Stimulated activated CD8-positive, alpha-beta memory T cell treated with anti-CD3 and anti-CD28 coated beads, Interleukin-12 subunit alpha, Interleukin-12 subunit beta, amount 100 ng/mL, for 24 hours (primary cell): ENCODE data around the gene C1orf210.

Experiments
- DNase-seq: peaks from one replicate; pipeline ENCODE4 v3.0.0-alpha.2; 2020; ENCODE audit errors: extremely low read depth

Gene C1orf210

DNA sequence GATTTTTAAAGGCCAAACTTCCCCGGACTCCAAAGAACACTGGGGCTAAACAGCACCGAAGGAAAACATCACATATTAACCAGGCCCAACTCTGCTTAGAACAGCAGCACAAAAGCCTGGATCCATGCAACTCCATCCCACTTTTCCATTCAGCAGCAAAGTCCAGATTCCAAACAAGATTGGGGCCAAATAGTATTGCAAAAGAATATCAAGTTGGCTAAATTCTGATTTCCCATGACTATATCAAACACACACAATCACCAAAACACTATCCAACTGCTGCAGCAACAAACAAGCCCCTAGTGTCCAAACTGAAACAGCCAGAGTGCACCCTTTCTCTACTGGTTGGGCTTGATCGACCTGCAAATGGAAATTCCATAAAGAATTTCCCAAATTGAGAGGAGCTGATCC, 35.0 kb downstream of the C1orf210 start:
- no peak for DNase-seq

DNA sequence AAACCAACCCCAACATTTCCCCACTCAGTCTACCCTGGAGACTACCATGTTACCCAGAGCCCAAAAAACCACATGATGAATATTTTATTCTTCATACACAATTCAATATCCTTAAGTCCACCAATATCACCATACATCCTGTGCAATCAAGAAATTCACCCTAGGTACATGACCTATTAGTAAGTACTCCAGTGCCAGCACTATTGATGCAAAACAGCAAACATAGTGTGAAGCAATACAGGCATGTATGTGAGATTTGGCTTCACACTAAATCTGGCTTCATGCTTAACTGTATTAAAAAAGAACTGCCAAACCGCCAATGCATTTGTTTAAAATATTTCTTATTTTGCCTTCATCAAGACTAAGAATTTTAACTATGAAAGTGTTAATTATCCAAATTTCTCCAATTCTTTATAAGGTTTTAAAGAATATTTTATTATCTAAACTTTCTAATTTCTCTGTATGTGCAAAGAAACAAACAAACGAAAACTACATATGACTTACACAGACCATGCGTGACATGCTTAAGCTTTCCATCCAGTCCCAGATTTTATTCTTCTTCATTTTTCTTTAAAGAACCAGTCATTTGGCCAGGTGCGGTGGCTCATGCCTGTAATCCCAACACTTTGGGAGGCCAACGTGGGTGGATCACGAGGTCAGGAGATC, 38.0 kb downstream of the C1orf210 start:
- DNase-seq = no peak

DNA sequence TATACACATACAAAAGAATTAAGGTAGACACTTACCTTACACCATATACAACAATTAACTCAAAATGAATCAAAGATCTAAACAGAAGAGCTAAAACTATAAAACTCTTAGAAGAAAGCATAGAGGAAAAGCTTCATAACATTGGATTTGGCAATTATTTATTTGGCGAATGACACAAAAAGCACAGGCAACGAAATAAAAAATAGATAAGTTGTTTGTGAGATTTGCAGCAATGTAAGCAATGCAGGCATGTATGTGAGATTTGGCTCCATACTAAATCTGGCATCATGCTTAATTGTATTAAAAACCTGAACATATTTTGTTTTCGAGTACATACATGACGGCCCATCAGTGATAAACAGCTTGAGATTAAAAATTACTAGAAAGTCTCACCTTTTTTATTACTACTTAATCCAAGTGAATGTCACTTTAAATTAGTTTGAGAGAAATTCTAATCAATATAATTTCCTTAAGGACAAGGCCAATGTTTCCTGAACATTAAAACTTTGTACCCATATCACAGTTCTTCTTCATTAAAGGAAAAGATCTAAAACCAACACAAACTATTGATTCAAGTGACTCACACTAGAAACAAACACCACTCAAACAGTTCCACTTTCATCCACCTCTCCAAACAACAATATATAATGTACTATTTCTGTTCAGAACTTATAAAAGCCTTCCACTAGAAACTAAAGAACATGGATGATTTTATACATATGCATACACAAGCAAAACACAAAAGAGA, 38.7 kb downstream of the C1orf210 start:
- DNase-seq = no peak

DNA sequence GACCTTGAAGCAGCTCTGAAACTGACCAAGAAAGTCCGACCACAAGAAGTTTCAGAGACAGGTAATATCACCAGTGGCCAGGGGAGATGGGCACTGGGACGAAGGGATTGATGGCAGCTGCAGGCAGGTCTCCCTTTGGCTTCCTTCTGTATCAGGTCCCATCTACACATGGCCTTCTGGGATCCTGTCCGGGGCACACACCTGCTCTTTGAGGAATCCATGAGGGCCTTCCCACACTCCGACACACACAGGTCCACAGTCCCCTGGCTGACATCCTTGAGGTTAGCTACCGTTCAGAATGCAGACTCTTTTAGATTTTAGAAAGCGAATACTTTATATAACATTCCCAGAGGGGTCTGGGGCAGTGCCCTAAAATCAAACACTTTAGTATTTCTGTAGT, 42.1 kb downstream of the C1orf210 start:
- DNase-seq = no peak

DNA sequence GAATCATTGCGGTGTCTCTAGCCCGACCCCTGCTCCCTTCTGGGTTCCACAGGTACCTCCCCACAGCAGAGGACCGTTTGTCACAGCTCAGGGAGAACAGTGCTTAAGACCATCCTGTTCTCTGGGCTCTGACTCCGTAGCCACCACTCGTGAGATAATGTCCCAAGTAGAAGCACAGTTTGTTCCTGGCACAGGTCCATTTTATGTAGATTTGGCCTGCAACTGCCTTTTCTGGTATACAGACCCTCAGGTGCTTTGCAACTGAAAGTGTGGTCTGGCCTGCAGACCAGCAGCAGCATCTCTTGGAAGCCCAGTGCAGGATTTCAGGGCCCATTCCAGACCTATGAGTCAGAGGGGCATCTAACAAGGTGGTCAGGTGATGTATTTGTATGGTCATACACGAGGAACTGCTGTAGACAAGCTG, 44.0 kb downstream of the C1orf210 start:
- no peak for DNase-seq

DNA sequence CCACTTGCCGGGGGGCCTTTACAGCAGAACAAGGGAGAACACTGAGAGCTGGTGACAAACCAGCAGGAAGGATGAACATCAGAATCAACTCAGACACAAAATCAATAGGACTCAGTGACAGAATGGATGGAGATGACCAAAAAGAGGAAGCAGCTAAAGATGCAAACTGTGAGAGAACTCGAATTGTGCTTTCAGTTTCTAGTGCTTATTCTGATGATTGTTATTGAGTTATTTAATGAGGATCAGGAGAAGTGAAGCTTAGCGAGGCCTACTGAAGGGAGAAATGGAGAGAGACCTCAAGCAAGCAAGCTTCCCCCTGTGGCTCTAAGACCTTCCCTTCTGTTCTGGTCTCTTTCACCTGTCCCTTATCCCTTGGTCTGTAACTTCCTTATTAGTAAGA, 45.9 kb downstream of the C1orf210 start:
- no peak for DNase-seq

DNA sequence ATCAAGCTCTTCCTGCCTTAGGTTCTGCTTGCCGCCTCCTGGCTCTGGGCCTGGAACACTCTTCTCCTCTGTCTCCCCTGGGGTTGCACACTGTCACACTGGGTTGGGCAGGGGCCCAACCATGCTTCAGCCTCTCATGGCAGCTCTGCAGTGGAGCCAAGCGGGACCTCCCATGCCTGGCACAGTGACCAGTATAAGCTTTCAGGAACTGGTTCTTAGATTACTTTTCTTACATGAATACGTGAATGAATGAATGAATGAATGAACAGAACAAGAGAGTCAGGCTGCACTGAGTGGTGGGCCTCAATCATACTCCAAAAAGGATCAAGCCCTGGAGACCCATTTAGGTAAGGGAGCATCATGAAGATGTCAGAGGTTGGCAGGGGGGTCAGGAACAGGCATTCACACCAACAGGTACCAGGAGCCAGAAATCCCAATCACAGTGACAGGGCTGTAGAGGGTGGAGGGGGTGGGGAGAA, 46.4 kb downstream of the C1orf210 start:
- no peak for DNase-seq

DNA sequence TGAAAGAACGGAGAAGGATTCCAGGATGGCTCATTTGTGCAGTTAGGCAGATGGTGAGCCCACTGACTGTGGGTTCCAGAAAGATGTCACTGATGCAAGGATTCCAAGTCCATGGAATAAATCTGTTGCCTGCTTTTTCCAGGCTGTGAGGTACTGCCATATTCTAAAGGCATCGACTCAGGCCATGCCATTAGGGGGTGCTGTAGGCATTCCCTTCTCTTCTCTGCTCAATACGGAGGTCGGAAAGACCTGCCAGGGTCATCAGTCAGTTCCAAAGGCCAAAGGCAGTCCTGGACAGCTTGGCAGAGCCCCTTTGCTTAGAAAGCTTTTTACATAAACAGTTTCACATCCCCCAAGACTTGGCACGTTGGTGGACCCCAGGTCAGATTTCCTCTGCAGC, 47.3 kb downstream of the C1orf210 start:
- no peak for DNase-seq

DNA sequence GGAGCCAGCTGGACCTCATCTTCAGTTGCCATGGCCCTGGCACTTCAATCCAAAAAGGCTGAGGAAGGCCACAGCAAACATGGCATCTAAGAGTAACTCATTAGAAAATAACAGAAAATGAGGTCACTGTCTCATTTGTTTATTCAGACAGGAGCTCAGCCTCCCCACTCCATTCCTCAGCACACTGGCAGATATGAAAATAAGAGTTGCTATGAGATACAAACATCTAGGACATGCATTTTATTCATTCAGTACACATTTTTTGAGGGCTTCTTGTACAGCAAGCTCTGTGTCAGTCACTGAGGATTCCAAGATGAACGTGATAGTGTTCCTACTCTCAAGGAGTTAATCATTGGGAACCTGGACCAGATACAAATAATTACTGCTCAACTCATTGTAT, 48.3 kb downstream of the C1orf210 start:
- no peak for DNase-seq

DNA sequence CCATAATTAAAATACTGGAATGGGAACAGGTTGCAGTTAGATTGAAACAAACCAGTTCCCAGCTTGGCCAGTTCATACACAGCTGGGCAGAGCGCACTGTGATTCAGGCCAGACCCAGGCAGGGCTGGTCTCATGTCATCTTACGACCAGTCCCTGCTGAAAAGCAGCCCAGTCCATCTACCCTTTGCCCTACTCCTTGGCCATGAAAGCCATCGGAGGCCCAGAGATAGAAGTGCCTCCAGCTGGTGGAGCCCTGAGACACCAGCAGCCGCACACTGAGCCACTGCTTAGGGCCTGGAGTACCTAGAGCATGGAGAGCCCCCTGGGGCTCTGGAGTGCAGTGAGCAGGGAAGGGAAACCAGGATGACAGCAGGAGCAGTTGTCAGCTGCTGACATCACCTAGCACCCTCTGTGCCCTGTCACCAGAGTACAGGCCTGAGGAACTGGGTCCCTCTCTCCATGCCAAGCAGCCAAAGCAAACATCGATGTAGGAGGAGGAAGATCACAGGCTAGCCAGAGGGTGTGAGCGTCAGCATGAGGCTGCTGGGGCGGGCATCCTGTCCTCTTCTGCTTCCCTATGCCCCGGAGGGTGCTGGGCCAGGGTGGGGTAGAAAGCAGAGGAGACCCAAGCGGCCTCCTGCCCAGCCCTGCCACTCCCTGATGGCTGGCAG, 49.8 kb downstream of the C1orf210 start:
- DNase-seq = no peak

DNA sequence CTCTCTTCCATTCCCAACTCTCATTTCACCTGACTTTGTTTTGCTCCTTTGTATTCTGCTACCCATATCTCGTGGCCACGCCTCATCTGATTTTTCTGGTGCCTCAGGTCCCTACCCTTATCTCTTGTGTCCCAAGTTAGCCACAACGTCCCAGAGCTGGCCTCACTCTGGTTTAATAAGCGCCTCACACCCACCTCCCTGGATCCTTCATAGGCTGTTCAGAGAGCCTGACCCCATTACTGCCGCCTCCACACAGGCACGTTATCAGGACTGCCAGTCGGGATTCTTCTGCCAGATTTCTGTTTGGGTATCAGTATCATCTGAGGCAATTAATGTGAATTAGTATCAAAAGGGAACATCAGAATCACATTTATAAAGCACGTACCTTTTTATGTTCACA, 50.3 kb downstream of the C1orf210 start:
- DNase-seq = no peak

DNA sequence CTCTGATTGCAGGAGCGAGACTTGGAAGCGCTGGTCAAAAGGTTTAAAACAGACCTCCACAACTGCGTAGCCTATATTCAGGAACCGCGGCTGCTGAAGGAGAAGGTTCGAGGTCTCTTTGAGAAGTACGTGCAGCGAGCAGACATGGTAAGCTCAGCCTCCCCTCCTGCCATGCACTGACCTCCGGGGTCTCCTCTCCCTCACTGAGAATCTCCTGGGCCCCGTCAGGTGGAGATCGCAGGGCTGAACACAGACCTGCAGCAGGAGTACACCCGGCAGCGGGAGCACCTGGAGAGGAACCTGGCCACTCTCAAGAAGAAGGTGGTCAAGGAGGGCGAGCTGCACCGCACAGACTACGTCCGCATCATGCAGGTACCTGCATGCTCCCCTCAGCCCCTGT, 51.1 kb downstream of the C1orf210 start:
- DNase-seq = no peak

DNA sequence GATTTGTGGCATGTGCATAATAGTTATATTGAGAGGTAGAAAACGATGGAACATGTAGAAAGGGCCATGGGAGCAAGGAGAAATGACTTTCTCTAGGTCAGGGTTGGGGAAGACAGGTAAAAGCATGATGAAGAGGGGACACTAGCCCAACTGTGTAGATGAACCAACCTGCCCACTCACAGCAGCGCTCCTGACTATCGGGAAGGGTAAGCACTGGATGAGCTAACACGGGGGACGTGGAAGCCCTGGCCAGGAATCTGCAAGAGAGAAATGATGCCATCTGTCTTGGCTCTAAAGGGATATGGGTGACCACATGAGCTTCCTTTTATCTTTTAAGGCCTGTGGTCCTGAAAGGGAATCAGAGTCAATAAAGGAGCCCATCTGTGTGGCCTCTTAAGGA, 51.8 kb downstream of the C1orf210 start:
- DNase-seq = no peak

DNA sequence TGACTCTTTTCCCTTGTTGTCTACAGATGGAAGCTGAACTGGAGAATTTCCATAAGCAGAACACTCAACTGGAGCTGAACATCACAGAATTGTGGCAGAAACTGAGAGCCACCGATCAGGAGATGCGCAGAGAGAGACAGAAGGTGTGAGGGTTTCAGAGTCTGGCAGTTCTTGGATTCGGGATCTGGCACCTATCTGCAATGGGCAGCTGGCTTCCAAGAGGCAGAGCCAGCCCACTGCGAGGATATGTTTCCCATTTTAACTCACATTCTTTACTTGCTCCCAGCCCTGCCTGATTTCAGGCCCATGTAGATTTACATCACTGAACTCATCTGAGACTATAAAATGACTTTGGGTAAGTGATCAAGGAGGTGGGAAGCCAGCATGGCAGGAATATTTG, 52.9 kb downstream of the C1orf210 start:
- DNase-seq = no peak

DNA sequence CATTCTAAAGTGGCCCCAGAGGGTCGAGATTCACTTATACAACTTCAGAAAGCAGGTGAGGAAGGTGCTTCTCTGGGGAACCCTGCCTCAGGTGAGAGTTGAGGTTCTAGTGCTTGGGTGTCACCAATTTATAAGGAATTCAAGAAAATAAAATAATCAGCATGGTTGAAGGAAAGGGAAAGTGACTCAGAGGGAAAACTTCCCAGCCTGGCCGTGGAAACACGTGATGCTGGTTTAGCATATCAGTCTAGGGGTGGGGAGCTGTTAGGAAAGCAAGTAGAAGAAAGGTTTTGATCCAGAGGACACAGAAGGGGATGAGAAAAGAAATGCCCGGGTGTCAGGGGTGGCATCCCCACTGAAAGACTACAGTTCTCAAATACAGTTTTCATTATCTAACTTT, 53.3 kb downstream of the C1orf210 start:
- DNase-seq = no peak
